RKO (cell line): ENCODE results near the gene IDUA.
A peak's percentile ranks its signal among the peaks of the same experiment; 100 is the strongest.
"Not testable (repeated sequence)": the region's sequence is repeated elsewhere in the genome, so short reads cannot be mapped to it uniquely, and the experiment has no call there.

ENCODE experiments used
- DNase-seq: peaks from one replicate; pipeline ENCODE4 v3.0.0-alpha.2; 2016; ENCODE audit warnings: low spot score

IDUA gene

DNA sequence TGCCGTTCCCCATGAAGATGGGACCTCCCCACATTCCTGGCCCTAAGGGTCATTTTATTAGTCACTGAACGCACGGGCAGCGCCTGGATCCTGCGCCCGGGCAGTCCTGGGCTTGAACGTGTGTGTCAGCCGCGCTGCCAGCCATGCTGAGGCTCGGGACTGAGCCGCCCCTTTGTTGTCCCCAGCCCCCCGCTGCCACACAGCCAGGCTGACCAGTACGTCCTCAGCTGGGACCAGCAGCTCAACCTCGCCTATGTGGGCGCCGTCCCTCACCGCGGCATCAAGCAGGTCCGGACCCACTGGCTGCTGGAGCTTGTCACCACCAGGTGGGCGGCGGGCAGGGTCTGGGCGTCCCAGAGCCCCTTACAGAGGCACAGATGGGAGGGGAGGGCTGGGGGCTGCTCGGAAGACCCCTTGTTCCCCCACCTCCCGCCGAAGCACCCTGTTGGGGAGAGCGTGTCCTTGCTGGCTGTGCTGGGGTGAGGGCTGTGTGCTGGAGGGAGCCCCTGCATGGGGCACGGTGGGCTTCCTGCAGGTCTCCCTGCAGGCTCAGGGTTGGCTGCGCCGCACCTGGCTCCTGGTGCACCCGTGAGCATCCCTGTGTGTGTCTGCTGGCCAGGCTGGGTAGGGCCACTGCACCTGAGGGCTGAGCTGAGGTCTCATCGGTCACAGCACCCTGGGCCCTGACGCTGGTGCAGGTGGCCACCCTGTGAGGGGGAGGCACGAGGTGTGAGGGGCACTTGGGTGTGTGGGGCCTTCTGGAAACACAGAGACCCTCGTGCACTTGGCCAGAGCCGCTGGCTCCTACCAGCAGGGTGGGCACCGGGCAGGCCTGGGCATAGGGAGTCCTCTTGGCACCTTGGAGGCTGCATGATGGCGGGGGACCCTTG lies 1.0 kb downstream of the IDUA start:
- DNase-seq = peak; percentile 93

DNA sequence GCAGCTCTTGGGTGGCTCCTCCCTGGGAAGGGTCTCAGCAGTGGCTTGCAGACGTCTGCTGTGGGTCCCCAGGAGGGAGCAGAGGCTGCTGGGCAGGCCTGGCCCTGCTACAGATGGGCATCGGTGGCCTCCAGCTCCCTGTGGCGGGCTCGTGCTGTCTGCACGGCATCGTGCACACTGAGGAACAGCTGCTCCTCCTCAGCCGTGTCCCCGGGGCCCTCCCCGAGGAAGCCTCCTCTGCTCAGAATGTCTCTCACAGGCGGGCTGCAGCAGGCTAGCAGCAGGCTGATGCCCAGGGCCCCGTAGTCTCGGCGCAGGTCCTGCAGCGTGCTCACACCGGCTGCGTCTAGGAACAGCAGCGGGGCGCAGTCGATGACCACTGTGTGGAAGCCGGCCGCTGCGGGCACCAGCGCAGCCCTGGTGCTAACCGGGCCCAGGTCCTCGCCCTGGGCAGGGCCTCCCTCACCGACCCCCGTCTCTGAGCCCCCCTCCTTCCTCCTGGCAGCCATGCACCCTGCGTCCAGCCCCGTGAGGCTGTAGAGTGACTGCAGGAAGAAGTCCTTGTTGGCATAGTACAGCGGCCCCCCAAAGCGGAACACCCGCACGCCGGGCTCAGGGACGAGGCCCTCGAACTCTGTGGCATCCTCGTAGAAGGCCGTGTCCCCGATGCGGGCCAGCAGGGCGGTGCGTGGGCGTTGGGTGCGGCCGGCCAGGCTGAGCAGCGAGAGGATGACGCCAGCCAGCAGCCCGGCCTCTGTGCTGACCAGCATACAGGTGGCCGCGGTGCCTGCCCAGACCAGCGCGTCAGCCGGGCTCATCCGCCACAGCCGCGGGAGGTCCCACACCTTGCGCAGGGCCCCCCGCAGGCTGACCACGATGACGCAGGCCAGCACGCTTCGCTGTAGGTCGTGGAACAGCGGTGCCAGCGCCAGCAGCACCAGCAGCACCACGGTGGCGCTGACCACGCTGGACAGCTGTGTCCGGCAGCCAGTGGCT lies 2.2 kb downstream of the IDUA start:
- no peak for DNase-seq

DNA sequence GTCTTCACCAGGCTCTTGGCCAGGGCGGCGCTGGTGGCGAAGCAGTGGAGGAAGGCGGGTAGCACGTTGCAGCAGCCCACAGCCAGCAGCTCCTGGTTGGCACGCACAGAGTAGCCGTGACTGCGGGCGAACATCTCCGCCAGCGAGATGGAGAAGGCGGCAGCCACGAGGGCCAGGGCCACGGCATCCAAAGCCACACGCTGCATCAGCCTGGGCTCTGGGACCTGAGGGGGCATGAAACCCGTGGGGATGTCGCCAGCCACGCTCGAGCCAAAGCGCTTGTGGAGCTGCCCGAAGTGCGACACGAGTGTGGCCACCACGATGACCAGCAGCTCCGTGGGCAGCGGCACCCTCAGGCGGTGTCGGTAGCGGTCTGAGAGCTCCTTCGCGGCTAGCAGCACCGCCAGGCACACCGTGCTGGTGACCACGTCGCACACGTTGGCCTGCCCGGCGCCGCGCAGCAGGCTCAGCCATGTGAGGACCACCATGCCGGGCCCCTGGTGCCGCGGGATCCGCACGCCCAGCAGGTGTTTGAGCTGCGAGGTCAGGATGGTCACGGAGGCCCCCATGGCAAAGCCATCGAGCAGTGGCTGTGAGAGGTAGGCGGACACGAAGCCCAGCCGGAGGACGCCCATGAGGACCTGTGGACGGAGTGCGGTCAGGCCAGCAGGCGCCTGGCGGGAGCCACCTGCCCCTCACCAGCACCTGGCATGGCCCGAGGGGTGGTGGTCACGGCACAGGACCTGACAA lies 3.1 kb downstream of the IDUA start:
- no peak for DNase-seq

DNA sequence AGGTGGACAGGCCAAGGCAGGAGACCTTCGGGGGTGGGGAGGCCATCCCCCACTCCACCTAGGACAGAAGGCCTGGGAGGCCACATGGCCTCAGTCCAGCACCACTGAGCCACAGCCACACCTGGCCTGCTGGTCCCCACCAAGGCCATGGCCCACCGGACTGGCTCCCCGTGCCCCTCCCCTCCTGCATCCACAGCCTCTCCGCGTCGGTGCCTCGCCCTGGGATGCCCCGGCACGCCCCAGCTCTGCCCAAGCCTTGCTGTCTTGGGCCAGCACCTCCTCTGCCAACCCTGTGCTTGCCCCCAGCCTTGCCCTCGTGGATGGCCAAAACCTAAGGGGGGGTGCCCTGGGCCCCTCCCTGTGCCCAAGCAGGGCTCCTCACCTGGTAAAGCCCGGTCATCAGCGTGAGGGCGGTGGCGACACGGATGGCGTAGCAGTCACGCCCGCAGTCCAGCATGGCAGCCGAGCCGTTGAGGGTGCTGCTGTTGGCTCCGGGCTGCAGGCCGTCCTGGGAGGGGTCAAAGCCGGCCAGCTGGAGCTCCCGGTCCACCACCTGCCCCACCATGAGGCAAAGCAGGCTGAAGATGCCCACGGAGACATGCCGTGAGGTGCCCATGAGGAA lies 4.0 kb downstream of the IDUA start:
- DNase-seq = no peak

DNA sequence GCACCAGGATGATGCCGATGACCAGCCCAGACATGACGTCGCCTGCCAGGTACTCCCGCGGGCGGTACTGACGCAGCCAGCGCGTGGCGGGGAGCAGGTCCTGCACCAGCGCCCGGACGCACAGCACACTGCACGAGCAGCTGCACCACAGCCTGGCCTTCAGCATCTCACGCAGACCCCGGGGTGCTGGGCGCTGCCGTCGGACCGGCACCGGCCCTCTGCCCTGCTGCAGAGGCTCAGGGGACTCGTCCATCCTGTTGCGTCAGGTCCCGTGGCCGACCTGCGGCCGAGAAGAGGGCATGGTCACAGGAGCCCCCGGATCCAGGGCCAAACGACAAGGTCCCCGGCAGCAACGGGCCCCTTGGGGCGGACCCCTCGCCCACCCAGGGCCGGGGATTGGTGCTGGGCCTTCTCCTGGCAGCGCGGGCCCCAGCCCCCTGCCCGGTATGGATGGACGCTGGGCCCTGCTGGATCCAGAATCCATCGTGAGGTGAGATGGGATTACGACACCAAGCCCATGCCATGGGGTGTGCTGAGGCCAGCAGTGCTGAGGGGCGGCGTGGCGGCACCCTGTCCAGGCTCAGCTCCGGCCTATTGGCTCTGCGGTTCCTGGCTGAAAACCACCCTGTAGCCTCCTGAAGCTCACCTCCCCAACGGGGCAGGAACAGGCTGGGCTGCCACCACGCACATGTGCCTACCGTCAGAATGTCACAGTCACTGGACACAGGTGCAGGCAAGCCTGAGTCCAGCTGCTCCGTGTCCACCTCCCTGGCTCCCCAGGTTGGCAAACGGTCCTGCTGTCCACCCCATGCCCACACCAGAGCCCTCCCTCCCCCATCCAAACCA lies 4.8 kb downstream of the IDUA start:
- no peak for DNase-seq

DNA sequence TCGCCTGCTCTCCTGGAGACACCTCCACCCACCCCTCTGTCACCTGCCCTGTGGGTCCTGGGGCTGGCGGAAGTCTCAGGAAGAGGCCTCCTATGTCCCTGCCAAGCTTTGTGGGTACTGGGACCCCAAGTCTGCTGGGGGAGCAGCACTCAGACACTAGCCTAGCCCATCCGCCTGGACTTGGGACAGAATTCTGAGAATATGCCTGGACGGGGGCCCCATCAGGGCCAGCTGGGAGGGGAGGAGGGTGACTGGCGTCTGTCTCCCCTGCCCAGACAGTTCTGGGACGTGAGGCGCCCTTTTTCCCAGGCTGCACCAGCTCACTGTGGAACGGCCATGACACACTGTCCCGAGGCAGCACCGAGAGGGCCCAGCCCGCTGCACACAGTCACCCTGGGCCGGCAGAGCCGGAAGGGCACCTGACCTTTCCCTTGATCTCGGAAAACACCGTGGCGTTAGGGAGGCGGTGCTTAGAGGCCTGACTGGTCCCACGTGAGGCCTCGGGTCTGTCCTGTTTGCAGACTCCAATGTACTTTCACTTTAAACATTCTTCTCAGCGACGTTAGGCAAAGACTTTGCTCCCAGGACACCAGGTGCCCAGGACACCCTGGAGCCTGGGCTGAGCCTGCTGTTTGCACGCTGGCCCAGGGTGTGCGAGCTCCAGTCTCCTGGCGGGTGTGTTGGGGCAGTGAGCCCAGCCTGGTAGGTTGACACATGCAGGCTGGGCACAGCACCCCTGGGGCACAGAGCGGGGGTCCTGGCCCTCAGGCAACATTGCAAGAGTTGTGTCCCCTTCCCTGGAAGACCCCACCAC lies 5.7 kb downstream of the IDUA start:
- no peak for DNase-seq

DNA sequence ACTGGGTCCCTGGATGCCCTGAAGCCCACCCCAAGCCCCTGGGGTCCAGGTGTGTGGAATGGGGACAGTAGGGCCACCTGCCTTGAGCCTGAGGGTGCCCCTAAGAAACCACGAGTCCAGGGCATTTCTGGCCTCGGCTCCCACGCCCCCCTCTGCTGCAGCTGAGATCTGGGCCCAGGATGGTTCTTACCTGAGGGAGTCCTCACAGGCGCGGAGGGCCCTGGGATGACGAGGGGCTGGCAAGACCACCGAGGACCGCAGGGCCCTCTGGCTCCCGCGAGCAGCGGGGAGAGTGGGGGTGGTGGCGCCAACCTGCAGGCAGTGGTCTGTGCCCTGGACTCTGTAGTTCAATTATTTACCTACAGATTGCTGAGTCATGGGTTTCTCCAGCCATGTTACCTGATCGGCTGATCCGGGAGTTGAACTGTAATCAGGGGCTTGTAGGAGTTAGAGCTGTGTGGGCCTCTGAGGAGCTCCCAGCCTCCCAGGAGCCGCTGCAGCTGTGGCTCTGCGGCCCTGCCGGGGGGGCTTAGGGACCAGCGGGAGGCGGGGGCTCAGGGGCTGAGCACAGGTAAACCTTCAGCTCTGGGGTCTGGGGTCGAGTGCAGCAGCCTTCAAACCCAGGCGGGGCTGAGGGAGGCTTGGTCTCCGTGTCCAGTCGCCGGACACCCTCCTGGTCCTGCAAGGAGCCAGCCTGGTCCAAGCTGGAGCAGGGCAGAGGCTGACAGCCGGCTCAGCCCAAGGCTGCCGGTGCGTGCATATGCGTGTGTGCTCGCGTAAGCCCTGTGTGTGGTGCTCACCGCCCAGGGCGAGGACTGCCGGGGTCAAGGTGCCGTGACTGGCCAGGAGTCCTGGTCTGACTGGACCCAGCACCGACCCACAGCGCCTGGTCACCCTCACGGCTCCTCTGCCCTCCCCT lies 6.5 kb downstream of the IDUA start, which contains the start of gene SLC26A1:
Gene SLC26A1 (minus strand): TSS at position 294 of the 919 bp plus-strand sequence. CDS start 1,701 bp downstream, outside the sequence.
- no peak for DNase-seq

DNA sequence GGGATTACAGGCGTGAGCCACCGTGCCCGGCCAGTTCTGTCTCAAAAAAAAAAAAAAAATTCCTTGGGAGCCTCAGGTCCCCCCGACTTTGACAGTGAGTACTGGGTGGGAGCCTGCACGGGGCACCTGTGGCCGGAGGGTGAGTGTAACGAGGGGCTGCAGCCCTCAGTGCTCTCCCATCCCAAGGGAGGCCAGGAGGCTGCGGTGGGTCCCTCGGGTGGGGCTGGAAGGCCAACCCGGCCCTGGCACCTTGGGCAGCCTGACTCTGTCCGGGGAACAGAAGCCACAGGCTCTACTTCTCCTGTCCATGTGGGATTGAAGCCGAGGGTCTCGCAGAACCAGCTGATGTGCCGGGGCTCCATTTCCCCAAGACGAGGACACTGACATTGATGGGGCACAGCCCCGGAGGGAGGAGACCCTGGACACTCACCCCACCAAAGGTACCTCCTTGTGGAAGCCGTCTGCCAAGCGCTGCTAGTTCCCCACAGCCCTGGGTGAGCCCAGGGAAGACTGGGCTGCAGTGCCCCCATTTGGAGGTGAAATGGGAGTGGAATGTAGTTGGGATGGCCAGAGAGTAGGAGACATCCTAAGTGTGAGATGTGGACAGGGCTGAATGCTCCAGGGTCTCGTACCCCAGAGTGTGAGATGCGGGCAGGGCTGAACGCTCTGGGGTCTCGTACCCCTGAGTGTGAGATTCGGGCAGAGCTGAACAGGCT lies 8.6 kb downstream of the IDUA start:
- DNase-seq = no peak

DNA sequence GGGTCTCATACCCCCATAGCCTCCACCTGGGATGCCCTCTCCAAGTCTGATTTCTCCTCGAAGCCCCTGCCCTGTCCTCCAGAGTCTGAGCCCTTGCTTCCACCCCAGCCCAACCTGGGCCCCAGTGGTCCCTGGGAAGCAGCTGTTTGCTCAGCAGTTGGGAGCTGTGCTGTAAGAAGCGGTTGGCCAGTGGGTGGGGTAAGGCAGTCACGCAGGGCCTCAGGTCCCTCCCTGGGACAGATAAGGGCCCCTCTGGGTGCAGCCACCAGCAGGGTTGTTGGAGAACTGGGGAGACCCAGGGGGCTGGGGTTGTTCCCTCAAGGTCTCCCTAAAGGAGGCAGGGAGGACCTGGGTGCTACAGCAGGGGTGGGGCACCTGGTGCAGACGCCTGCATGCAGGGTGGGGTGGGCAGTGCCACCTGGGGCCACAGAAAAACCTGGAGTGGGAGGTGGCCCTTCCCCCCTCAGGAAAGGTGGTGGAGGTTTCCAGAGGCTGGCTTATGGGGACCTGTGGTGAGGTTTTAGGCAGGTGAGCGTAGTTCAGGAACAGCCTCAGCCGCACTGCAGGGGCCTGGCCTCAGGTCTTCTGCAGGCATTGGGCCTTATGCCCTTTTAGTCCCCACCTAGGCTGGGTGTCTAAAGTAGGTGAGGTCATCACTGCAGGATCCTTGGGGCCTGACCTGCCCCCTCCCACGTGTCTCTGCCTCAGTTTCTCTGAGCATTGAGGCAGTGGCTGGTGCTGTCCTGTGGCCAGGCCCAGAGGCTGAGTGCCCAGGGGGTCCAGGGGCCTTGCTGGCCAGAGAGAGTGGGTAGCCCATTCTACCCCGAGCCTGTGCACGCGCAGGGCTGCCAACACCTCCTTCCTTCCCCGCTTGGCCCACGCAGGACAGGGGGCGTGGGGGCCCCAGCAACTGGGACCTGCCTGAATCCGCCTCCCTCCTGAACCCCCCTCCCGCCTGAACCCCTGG lies 9.5 kb downstream of the IDUA start:
- no peak for DNase-seq

DNA sequence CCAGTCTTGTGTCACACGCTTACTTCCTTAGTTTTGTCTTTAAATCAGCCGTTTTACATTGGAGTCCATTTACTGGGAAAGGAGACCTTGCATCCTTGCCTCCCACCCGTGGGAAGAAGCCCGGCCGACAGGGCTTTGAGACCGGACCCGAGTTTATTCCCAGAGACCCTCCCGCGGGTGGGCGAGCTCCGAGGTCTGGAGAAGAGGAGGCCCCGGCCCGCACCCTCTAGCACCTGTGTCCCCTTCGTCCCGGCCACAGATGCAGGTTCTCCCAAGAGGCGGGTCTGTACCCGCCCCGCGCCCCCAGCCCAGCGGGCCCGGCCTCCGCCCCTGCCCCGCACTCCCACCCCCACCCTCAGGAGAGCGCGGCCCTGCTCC lies 10.1 kb downstream of the IDUA start:
- DNase-seq = no peak

DNA sequence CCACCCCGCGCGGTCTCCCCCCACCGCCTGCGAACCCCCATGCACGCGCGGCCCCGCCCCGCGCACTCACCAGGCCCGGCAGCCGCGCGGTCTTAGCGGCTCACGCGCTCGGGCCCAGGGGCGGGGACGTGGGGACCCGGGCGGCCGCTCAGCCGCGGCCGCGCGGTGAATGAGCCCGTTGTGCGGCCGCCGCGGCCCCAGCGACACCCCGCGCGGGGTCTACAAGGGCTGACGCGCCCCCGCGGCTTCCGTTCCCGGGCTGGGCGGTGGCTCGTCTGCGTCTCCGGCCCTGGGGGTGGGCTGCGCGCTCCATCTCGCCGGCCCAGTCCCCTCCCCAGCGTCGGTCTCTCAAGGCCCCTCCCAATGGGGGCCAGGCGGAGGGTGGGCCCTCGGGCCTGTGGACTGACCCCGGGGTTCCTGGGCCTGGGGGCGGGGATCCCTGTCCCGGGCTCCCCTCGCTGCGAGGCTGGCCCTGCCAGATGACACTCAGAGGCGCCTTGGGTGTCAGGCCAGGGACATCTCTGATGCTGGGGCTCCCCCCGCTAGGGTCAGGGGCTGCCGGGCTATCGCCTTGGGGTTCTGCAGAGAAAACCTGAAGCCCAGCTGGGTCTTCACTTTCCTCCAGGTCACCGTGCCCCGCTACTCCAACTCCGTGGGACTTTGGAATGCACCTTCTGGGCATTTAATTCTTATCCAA lies 10.7 kb downstream of the IDUA start:
- DNase-seq = no peak

DNA sequence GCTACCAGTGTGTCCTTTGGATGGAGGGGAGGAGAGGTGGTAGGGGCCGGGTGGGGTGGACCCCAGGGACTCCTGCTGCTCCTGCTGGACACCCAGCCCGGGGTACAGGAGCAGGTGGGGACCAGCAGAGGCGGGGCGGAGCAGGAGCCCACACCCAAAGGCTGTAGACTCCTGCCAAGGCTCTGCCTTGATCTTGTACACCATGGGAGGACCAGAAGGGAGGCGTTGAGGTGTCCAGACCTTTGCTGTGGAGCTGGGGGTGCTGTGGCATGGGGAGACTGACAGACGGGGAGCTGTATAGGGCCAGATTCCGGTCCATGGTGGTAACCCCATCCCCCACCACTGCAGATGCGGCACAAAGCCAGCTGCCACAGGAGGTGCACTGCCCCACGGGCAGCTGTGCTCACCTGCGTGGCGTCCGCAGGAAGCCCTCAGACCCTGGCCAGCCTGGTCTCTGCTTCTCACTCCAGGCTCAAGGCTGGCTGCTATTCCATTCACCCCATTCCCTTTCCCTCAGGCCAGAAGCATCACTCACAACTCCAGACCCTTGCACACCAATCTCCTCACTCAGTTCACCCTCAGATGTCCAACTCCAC lies 11.3 kb downstream of the IDUA start:
- DNase-seq = no peak

DNA sequence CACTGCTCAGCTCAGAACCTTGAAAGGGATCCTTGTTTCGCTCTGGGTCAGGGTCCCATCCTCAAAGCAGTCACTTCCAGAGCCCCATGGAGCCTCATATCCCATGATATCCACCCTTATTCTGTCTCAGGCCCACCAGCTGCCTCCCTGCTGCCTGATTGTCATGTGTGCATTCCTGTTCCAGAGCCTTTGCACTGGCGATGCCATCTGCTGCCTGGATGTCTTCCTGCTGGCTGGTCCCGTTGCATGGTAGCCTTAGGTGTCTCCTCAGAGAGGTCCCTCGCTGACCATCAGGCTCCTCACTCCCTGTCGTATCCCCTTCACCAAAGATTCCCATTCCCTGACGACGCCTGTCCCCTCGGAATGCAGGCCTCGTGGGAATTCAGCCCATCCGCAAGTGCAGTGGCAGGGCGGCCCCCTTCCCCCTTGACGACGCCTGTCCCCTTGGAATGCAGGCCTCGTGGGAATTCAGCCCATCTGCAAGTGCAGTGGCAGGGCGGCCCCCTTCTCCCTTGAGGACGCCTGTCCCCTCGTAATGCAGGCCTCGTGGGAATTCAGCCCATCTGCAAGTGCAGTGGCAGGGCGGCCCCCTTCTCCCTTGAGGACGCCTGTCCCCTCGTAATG lies 12.5 kb downstream of the IDUA start:
- not testable (repeated sequence) for DNase-seq

DNA sequence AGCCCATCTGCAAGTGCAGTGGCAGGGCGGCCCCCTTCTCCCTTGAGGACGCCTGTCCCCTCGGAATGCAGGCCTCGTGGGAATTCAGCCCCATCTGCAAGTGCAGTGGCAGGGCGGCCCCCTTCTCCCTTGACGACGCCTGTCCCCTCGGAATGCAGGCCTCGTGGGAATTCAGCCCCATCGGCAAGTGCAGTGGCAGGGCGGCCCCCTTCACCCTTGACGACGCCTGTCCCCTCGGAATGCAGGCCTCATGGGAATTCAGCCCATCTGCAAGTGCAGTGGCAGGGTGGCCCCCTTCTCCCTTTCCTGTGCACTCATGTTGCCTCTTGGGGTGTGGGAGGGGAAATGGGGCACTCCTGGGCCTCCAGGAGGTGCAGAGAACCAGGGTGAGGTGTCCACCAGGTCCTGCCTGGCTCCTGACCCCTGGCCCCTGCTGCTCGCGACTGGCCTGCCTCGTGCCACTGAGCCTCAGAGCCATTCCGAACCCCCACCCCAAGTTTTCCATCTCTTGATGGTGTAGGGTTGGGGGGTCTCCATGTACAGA lies 13.1 kb downstream of the IDUA start:
- DNase-seq = no peak

DNA sequence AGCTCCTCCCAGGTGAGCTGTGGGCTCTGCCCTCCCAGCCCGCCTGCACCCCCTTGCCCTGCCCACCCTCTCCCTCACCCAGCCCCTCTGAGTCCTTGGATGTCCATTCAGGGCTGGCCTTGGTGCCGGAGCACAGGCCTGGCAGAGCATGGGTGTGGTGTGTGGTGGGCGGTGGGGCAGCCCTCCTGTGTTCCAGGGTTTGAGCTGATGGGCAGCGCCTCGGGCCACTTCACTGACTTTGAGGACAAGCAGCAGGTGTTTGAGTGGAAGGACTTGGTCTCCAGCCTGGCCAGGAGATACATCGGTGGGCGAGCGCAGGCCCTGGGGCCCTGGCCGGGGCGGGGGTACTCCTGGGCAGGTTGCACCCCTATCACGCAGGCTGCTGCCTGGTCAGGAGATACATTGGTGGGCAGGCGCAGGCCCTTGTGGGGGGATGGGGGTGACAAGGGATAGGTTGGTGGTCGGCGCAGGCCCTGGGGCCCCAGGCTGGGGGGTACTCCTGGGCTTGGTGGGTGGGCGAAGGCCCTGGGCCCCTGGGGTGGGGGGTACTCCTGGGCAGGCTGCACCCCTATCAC lies 13.9 kb downstream of the IDUA start:
- DNase-seq = no peak
